Suprapubic skin (tissue), 4 donors: ENCODE data around the gene CCDC136. TPM values are rescaled to one million over a fixed set of nuclear protein-coding genes. Genes with fewer than 3 reads are reported as not detected.

Experiments
- DNase-seq, 2 donors: peaks; one replicate each; pipeline ENCODE4 v3.0.0-alpha.2; 2019; ENCODE audit warnings: low spot score in 2 of 2
- H3K27ac ChIP-seq: fragments of 200-600 bp; sonication (generic); one replicate; pipeline ENCODE4 v1.5.1; 2019
- H3K27me3 ChIP-seq: fragments of 200-600 bp; sonication (generic); one replicate; pipeline ENCODE4 v1.5.1; 2019
- H3K36me3 ChIP-seq: fragments of 200-600 bp; sonication (generic); one replicate; pipeline ENCODE4 v1.5.1; 2019
- H3K4me1 ChIP-seq: fragments of 200-600 bp; sonication (generic); one replicate; pipeline ENCODE4 v1.5.1; 2019
- H3K4me3 ChIP-seq: fragments of 200-600 bp; sonication (generic); one replicate; pipeline ENCODE4 v1.5.1; 2019; ENCODE audit warnings: mild to moderate bottlenecking
- H3K9me3 ChIP-seq: fragments of 200-600 bp; sonication (generic); one replicate; pipeline ENCODE4 v1.5.1; 2019
- CTCF ChIP-seq, 2 donors: fragments of 200-600 bp in 1 of 2; fragments of 450-650 bp in 1 of 2; sonication (generic) in 1 of 2; IDR thresholded peaks; one replicate each; pipeline ENCODE4 v1.5.1; 2016 to 2019; ENCODE audit warnings: antibody characterized with exemption in 2 of 2, mild to moderate bottlenecking in 1 of 2, moderate library complexity in 1 of 2
- EP300 ChIP-seq: sonication (generic); formaldehyde crosslinking; IDR thresholded peaks from one replicate; pipeline ENCODE4 v1.6.1; 2017; ENCODE audit warnings: antibody characterized with exemption
- POLR2A ChIP-seq, 2 donors: fragments of 450-650 bp; IDR thresholded peaks; one replicate each; pipeline ENCODE4 v1.6.1; 2017; ENCODE audit warnings: antibody characterized with exemption in 2 of 2, mild to moderate bottlenecking in 2 of 2, moderate library complexity in 2 of 2
- POLR2AphosphoS5 ChIP-seq, 3 donors: sonication (generic); formaldehyde crosslinking; IDR thresholded peaks; one replicate each; pipeline ENCODE4 v1.6.1; 2017; ENCODE audit warnings: antibody characterized with exemption in 3 of 3
- WGBS: methylation state at CpG from one replicate; pipeline ENCODE4 v1.1.5; 2018; 5-methylcytosine and 5-hydroxymethylcytosine counted together
- total RNA-seq, 4 donors: library from RNA; depleted of rRNA; stranded (reverse); fragments of >200 nt; gene quantifications; one replicate each; pipeline ENCODE4 v1.1.0, GENCODE V29; 2016

Gene CCDC136
- total RNA-seq, 4 donors from 2014 or later: 0.95 to 4.8 (median 2.1) TPM

- Histone ChIP-seq H3K4me1 (no peaks in the 10 kb centered on the region), H3K27me3 (no peaks in the 10 kb centered on the region), H3K9me3 (no peaks in the 10 kb centered on the region), H3K4me3 (no peak overlapping the region), H3K27ac (no peak overlapping the region), H3K36me3 (peaks cover 6% of the 10 kb centered on the region)
- WGBS: 84% methylated on average over 2 of the region's 2 CpGs
- no peak for TF ChIP-seq POLR2A (IDR thresholded peaks at IDR 0.05)
- no peak for TF ChIP-seq EP300
- TF ChIP-seq POLR2AphosphoS5 (IDR thresholded peaks at IDR 0.05): no peak
- no peak for TF ChIP-seq CTCF (IDR thresholded peaks at IDR 0.05)
- no peak for DNase-seq
Observed at GRCh38 chr7:128810473-128810872, 18.7 kb downstream of the CCDC136 start.

DNA sequence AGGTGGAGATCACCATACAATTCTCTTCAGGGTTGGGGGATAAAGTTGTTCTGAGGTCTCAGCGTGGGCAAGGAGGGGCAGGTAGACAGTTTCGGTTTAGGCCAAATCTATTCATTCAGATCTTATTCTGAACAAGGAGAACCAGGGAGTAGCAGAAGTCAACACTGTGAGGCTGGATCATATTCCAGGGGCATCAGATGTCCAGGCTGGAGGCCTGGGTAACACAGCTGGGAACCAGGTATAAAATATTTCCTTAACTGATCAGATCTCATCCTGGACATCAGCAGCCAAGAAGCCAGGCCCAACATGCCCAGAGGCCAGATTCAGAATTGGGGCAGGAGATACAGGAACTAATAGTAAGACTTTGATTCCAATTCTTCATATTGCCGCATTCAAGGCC is 19.2 kb downstream of the CCDC136 start:
- WGBS: 98% methylated on average over 3 of the region's 3 CpGs
- H3K36me3 ChIP-seq: peaks cover 2% of the 10 kb centered on the region
- H3K4me3 ChIP-seq: no peak overlapping the region
- no peak overlapping the region for H3K27ac ChIP-seq
- no peaks in the 10 kb centered on the region for H3K4me1 ChIP-seq
- TF ChIP-seq POLR2A (IDR thresholded peaks at IDR 0.05): no peak
- no peak for TF ChIP-seq CTCF (IDR thresholded peaks at IDR 0.05)
- TF ChIP-seq POLR2AphosphoS5 (IDR thresholded peaks at IDR 0.05): no peak
- no peak for TF ChIP-seq EP300
- no peaks in the 10 kb centered on the region for H3K9me3 ChIP-seq
- H3K27me3 ChIP-seq: no peaks in the 10 kb centered on the region
- no peak for DNase-seq

DNA sequence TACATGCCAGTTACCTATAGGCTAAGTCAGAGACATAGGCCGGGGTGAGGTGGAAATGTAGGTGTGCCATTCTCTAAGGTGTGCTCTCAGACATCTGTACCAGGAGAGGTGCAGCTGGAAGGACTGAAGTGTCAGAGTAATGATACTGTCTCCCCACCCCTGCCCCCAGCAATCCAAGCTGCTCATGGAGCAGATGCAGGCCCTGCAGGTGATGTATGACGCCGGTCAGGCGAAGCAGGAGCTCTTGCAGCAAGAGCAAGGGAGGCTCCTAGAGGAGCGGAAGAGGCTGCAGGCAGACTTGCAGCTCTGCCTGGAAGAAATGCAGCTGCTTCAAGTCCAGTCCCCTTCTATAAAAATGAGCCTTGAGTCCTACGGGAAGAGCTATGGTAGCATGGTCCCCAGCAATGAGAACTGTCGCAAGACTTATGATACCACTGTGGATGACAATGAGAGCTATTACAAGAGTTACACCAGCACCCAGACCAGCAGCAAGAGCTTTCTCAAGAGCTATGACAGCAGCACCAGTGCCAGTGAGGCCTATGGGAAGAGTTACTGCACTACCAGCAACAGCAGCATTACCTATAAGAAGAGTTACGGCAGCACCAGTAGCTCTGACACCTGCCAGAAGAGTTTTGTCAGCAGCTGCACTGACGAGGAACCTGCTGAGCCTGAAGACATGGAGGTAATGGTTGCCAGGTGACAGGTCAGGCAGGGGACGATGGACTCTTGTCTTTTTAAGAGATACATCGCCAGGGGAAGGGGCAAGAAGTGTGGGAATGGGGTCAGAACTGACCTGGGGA is 20.1 kb downstream of the CCDC136 start:
- TF ChIP-seq EP300 (no peak), CTCF (IDR thresholded peaks at IDR 0.05) (no peak), POLR2A (IDR thresholded peaks at IDR 0.05) (no peak), POLR2AphosphoS5 (IDR thresholded peaks at IDR 0.05) (no peak)
- H3K27ac ChIP-seq: no peak overlapping the region
- no peak overlapping the region for H3K4me3 ChIP-seq
- DNase-seq: no peak
- no peaks in the 10 kb centered on the region for H3K4me1 ChIP-seq
- 93% methylated on average over 11 of the region's 11 CpGs for WGBS
- no peaks in the 10 kb centered on the region for H3K9me3 ChIP-seq
- H3K27me3 ChIP-seq: no peaks in the 10 kb centered on the region
- no peaks in the 10 kb centered on the region for H3K36me3 ChIP-seq

DNA sequence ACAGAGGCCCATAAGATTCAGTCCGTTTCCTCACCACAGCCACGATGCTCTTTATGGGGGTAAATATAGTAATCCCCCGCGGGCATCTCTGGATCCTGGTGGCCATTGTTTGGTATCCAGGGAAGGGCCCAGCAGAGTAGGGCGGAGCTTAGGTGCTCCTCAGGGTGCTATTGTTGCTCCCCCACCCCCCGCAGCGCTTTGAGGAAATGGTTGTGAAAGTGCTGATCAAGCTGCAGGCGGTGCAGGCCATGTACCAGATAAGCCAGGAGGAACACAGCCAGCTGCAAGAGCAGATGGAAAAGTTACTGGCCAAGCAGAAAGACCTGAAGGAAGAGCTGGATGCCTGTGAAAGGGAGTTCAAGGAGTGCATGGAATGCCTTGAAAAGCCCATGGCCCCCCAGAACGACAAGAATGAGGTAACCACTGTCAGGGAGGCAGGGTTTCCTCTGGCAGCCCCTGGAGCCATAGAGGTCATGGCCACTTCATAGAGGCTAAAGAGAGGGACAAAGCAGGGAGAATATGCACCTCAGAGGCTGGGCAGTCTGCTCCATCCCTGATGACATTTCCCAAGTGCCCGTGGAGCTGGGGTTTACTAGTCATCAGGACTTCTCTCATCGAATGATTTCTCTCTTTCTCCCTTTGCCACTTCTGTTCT is 20.9 kb downstream of the CCDC136 start:
- Histone ChIP-seq H3K4me3 (no peak overlapping the region), H3K9me3 (no peaks in the 10 kb centered on the region), H3K36me3 (no peaks in the 10 kb centered on the region), H3K27me3 (peaks cover under 1% of the 10 kb centered on the region), H3K27ac (no peak overlapping the region), H3K4me1 (no peaks in the 10 kb centered on the region)
- WGBS: 52% methylated on average over 11 of the region's 11 CpGs
- TF ChIP-seq POLR2AphosphoS5 (IDR thresholded peaks at IDR 0.05): no peak
- DNase-seq: no peak

- no peak for DNase-seq
- no peaks in the 10 kb centered on the region for H3K4me1 ChIP-seq
- TF ChIP-seq CTCF (IDR thresholded peaks at IDR 0.05) (no peak), EP300 (no peak), POLR2A (IDR thresholded peaks at IDR 0.05) (no peak), POLR2AphosphoS5 (IDR thresholded peaks at IDR 0.05) (no peak)
- no peaks in the 10 kb centered on the region for H3K36me3 ChIP-seq
- no peak overlapping the region for H3K4me3 ChIP-seq
- 84% methylated on average over 6 of the region's 6 CpGs for WGBS
- H3K27me3 ChIP-seq: peaks cover 2% of the 10 kb centered on the region
- H3K9me3 ChIP-seq: no peaks in the 10 kb centered on the region
- no peak overlapping the region for H3K27ac ChIP-seq
Observed at GRCh38 chr7:128814499-128814898, 22.7 kb downstream of the CCDC136 start.
